GM19324 (cell line): ENCODE results near the gene NOTUM.
"Not testable (repeated sequence)": the region's sequence is repeated elsewhere in the genome, so short reads cannot be mapped to it uniquely, and the experiment has no call there.

Experiments
- ATAC-seq: cut with Tn5 transposase; IDR thresholded peaks from one replicate; pipeline ENCODE4 v1.9.1; 2021; ENCODE audit warnings: mild to moderate bottlenecking, moderate library complexity; ENCODE audit not compliant: unreplicated experiment, low FRiP score

The NOTUM gene

GRCh38 chr17:81959362-81960129 is 1.4 kb downstream of the NOTUM start:
- peak; percentile 61 for ATAC-seq

DNA sequence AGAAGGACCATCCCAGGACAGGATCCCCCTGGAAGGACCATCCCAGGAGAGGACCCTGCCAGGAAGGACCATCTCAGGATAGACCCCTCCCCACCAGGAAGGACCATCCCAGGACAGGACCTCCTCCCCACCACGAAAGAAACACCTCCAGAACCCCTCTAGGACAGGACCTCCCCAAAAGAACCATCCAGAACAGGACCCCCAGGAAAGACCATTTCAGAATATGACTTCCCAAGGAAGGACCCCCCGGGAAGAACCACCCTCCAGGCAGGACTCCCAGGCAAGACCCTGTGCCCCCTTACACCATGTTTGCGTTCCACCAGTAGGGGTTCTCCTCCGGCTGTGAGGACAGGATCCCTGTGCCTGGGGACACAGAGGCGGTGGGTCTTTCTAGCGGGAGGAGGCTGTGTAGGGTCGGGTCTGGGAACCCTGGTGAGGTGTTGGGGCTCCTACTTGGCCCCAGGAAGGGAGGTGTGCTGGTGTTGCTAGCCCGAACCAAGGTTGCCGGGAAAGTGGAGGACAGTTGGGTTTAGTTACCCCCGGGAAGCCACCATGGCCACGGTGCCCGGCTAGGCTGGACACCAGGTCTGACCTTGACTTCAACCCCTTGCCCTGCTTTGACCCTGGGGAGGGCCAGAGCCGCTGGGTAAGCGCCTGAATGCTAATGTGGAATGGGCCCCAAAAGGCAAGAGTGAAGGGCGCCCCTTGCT is 2.2 kb downstream of the NOTUM start:
- ATAC-seq: no peak

DNA sequence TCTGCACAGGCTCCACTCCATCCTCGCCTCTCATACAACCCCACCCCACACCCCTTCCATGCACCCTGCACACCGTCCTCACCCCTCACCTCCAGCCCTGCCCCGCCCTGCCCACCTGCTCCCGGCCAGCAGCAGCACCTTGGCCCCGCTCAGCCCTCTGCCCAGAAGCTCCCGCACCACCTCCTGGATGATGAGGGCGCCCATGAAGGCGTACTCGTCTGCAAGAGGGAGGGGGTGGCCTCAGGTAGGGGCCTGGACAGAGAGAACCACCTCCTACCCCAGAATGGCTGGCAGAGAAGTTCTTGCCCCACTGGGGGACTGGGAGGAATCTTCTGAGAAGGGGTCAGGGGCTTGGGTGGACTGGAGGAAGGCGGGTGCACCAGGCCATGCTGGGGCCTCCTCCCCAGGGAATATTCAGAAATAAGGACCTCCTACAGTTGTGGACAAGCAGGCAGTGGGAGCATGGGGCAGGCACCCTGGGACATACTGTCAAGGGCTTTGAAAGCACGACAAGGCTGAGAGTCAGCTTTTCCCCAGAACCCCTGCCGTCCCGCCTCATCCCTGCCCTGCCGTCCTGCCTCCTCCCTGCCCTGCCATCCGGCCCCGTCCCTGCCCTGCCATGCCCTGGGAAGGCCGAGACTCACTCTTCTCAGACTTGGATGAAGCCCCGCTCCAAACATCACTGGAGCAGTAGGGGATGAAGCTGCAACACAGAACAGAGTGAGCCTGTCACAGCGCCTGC is 3.1 kb downstream of the NOTUM start:
- ATAC-seq: no peak

DNA sequence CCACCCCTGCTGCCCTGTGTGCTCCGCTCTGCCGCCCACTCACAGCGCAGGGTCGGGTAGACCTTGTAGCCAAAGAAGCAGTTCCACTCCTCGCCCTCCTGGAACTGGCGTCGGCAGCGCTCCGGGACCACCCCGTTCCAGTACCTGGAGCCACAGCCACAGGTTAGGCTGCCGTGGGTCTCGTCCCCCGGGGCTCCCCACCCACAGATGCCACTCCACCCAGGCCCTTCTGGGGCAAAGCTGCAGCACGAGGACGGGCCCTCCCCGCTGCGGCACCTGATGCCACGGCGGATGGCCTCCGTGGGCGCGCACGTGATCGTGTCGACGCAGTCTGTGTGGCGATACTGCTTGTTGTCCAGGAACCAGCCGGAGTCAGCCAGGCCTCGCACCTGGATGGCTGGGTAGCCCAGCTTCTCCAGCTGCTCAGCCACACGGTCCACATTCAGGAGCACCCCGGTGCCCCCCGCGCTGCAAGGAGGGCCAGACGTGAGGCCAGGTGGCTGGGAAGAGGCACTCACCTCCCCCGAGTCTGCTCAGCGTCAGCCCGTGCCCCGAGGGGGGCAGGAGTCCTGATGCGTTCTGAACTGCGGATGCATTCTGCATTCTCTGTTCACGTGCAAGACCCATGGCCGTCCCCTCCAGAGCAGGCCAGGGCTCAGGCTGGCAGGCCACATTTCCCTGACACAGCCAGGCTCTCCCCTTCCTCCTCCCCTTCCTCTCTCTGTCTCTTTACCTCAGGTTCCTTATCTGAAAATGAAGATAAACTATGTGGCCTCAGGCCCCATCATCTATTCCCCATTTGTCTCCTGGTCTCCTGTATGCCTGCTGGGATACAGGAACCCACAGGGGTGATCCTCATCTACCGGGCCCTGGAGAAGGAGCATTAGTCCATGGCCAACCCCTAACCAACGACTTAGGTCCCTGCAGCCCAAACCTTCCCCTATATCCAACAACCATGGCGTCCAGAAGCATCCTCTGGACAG is 4.1 kb downstream of the NOTUM start:
- no peak for ATAC-seq

- no peak for ATAC-seq
Measured at GRCh38 chr17:81955756-81956544, 5.0 kb downstream of the NOTUM start.

DNA sequence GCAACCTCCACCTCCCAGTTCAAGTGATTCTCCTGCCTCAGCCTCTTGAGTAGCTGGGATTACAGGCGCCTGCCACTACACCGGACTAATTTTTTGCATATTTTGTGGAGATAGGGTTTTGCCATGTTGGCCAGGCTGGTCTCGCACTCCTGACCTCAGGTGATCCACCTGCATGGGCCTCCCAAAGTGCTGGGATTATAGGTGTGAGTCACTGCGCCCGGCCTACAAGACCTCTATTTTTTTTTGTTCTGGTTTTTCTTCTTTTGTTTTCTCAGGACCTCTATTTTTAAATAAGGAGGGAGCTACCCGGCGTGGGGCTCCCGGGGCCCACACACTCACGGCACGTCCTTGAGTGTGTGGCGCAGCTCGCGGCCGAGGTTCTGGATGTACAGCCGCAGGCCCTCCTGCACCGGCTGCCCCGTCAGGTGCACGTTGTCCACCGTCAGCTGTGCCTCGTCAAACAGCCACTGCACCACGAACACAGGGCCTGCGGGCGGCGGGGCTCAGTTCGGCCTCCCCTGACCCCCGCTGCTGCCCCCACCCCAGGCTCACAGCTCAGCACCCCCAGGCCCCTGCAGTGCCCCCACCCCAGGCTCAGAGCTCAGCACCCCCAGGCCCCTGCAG is 5.8 kb downstream of the NOTUM start:
- no peak for ATAC-seq

DNA sequence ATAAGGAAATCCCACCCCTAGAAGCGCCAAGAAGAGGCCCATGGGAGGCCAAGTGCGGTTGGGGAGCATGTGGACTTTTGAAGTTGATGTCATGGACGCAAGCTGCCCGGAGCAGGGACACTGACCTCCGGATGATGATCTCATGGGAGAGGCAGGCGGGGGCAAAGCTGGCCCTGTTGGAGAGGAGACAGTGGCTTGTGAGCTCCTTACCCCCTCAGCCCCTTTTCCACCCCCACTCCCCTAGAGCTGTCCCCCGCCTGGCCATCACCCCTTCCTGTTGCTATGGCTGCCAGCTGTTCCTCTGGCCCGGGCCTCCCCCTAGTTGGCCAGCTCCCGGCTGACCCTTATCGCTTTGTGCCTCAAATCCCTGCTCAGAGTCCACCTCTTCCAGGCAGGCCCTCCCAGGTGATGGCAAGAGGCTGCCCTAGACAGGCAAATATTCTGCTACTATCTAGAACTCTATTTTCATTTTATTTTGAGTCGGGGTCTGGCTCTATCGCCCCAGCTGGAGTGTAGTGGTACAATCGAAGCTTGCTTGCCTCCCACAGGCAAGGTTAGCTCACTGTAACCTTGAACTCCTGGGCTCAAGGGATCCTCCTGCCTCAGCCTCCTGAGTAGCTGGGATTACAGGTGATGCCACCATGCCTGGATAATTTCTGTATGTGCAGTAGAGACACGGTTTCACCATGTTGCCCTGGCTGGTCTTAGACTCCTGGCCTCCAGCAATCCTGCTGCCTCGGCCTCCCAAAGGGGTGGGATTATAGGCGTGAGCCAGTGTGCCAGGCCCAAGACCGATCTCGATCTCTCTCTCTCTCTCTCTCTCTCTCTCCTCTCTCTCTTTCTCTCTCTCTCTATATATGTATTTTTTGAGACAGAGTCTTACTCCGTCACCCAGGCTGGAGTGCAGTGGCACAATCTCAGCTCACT is 6.6 kb downstream of the NOTUM start:
- no peak for ATAC-seq

GRCh38 chr17:81953443-81953842 is 7.5 kb downstream of the NOTUM start:
- not testable (repeated sequence) for ATAC-seq

- ATAC-seq: no peak
Measured at GRCh38 chr17:81952792-81953228, 8.2 kb downstream of the NOTUM start.

DNA sequence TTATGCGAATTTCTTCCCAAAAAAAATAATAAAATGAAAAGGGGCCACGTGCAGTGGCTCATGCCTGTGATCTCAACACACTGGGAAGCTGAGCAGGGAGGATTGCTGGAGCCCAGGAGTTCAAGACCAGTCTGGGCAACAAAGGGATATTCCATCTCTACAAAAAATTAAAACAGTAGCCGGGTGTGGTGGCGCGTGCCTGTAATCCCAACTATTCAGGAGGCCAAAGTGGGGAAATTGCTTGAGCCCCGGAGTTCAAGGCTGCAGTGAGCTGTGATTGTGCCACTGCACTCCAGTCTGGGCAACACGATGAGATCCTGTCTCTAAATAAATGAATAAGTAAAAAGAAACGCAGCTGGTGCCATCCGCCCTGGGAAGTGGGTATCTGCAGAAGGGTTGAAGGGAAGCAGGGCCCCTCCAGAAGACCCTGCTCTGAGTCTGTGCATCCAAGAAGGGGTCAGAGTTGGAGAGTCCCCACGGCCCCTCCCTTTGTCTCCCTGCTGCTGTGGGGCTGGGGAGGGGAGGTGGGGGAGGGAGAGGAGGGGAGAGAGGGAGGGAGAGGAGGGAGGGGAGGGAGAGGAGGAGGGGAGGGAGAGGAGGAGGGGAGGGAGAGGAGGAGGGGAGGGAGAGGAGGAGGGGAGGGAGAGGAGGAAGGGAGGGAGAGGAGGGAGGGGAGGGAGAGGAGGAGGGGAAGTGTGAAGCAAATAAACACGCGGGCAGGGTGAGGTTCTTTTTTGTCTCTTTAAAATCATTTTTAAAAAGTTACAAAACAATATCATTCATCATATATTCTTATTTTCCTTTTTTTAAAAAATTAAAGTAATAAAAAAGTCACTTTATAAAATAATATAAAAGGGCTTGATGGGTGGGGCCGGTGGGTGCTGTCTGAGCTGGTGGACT is 9.0 kb downstream of the NOTUM start:
- ATAC-seq: no peak

DNA sequence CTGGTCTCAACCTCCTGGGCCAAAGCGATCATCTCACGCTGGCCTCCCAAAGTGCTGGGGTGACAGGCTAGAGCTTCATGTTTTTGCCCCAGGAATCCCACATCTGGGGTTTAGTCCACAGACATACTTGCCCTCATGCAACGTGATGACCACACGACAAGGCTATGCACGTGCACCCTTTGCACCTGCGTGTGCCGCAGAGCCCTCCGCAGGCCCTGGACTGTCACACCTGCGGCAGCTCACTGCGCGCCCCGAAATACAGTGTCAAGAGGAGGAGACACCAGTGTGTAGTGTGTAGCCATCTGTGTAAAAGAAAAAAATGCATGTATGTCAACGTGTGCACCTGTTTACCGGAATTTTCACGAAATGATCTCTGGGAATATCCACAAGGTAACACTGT is 10.5 kb downstream of the NOTUM start:
- no peak for ATAC-seq

DNA sequence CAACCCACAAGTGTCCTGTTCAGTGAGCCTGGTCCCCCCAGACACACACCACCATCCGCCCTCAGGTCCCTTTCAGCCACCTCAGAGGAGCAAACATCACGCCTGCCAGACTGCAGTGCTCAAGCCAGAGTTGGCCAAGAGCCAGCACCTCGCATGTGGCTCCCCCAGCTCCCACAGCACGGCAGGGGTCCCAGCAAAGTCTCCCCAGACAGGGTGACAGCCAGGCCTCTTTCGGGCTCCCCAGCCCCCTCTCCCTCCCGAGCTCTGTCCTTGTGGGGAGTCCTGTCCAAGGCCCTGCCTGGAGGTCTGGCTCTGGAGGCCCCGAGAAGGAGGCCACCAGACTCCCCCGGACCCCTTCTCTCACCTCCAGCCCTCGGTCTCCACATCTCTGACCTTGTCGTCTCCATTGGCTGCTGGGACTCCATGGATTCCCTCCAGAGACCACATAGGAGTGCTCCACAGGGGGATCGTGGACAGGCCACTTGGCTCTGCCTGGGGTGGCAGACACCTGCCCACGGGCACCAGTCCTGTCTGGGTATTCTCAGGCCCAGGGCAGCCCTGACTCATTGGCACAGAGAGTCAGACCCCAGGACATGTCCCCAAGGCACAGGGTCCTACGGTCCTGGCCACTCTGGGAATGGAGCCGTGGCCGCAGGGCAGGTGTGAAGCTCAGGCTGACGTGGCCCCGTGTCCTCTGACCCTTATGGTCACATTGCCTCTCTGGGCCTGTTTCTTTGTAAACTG is 12.2 kb downstream of the NOTUM start:
- no peak for ATAC-seq

DNA sequence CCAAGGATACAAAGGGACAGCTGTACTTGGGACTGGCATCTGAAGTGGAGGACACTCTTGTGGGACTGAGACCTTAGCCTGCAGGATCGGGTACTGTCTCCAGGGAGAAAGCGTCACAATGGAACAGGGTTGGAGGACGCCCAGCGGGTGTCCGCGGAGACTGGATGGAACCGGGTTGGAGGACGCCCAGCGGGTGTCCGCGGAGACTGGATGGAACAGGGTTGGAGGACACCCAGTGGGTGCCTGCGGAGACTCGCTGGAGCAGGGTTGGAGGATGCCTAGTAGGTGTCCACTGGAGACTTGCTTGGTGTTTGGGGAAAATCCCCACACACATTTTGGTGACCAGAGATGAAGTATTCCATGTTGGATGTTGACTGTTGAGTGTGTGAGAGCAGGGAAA is 13.8 kb downstream of the NOTUM start, which contains the start of gene MYADML2:
TSS of gene MYADML2 (minus strand) at position 45 of the 400 bp plus-strand sequence. CDS start 5,492 bp downstream, outside the sequence.
- ATAC-seq: no peak

GRCh38 chr17:81944858-81945257 is 16.1 kb downstream of the NOTUM start:
- ATAC-seq: no peak

DNA sequence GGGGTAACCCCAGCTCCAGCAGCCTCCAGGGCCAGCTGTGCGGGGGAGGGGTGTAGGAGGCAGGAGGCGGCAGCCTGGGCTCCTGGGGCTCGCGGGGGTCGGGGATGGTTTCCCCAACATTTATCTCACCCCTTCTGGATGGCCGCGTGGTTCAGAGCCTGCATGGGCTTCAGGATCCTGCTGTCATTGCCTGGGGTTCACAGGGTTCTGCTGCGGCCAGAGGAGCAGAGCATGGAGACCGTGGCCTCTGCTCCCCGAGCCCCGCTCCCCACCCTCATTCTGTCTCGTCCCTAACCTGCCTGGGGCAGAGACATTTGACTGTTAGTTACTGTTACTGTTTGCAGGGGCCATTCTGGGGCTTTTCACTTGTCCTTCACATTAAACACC is 18.8 kb downstream of the NOTUM start:
- ATAC-seq: no peak
